Measurements from ENCODE around the gene GRSF1. TPM values are rescaled to one million over a fixed set of nuclear protein-coding genes. Genes with fewer than 3 reads are reported as not detected.
"Not testable (repeated sequence)": the region's sequence is repeated elsewhere in the genome, so short reads cannot be mapped to it uniquely, and the experiment has no call there.

Gene GRSF1
- total RNA-seq, 1 donor from 2014 or later, result 70.0 TPM

DNA sequence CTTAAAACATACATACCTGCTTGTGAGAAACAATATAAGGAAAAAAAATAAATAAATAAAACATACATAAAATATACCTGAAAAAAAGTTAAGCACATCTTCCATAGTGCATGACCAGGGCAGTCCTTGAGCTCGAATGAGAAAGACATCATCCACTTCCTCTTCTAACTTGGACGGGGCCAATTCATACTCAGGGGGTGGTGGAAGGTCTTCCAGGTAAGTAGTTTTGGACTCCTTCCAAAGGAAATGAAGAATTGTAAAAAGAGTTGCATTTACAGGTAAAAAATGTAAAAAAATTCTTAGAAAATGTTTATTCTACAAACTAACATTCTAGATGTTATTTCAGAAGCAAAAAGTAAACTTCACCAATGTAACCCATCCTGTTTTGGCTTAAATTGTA, 3.6 kb downstream of the GRSF1 start:
- intact Hi-C loops (cut with micrococcal nuclease), result loop anchor here (5.0 kb wide), 1 partner anchor 351 kb away; no protein-coding TSS in a partner anchor

DNA sequence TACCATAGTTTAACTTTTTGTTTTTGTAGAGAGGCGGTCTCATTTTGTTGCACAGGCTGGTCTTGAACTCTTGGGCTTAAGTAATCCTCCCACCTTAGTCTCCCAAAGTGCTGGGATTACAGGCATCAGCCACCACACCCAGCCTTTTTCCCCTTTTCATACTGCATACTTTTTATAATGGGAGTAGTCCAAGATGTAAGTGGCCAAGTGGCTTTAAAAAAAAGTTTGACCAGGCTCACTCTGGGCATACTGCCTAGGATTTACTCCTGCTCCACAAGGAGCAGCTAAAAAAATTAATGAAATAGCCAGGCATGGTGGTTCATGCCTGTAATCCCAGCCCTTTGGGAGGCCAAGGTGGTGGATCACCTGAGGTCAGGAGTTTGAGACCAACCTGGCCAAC, 6.0 kb downstream of the GRSF1 start:
- intact Hi-C loops (cut with micrococcal nuclease), result no loop called here

DNA sequence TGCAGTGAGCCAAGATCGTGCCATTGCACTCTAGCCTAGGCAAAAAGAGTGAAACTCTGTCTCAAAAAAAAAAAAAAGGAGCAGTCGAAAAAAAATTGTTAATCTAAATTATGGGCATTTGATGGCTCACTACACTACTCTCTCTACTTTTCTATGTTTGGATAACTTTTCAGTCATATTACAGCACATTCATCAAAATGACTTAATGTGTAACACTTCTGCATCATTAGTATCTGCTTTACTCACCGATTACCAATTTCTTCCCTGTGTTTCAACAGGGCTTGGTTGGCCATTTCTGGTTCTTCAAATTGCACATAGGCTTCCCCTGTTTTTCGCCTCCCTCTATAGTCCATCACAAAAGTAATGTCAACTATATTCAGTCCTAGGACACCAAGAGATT, 8.4 kb downstream of the GRSF1 start:
- intact Hi-C loops (cut with micrococcal nuclease), result no loop called here

DNA sequence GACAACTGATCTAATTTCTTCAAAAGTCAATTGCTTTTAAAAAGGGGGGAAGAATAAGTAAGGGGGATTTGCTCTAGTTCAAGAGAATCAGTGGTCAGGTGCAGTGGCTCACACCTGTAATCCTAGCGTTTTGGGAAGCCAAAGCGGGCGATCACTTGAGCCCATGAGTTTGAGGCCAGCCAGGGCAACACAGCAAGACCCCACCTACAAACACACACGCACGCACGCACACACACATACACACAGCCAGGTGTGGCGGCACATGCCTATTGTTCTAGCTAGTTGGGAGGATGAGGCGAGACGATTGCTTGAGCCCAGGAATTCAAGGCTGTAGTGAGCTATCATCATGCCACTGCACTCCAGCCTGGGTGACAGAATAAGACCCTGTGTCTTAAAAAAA, 9.6 kb downstream of the GRSF1 start:
- intact Hi-C loops (cut with micrococcal nuclease), result no loop called here

DNA sequence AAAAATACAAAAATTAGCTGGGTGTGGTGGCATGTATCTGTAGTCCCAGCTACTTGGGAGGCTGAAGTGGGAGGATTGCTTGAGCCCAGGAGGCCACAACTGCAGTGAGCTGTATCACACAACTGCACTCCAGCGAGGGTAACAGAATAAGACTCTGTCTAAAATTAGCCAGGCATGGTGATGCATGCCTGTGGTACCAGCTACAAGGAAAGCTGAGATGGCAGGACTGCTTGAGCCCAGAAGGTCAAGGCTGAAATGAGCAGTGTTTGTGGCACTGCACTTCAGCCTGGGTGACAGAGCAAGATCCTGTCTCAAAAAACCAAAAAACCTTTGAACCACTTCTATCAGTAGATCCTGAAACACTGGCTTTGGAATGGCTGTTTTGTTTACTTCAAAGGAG, 10.2 kb downstream of the GRSF1 start:
- intact Hi-C loops (cut with micrococcal nuclease), result no loop called here

DNA sequence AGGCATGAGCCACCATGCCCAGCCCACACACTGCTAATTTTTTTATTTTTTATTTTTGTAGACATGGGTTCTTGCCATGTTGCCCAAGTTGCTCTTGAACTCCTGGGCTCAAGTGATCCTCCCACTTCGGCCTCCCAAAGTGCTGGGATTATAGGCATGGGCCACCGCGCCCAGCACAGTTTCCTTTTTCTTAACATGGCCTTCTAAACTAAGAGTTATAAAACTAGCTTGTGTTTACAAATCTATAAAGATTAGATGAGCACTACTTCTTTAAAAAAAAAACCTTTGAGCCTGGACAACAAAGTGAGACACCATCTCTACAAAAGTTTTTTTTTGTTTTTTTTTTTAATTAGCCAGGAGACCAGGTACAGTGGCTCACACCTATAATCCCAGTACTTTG, 10.7 kb downstream of the GRSF1 start:
- intact Hi-C loops (cut with micrococcal nuclease), result no loop called here

DNA sequence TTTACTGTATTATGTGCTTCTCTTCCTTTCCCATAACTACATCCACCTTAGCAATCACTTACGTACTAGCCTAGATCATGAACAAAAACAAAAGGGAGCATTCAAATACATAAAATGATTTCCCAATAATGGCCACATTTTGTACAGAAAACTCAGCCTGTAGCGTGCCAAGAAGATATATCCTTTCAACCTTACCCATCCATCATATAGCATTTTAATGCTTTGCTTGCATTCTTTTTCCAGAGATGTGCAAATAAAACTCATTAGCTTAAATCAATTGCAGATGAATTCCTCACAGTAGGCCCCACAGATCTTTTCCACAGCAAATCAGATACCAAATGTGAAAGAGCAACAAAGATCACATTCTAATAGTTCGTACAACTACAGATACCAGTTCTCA, 20.8 kb downstream of the GRSF1 start:
- intact Hi-C loops (cut with micrococcal nuclease), result no loop called here

DNA sequence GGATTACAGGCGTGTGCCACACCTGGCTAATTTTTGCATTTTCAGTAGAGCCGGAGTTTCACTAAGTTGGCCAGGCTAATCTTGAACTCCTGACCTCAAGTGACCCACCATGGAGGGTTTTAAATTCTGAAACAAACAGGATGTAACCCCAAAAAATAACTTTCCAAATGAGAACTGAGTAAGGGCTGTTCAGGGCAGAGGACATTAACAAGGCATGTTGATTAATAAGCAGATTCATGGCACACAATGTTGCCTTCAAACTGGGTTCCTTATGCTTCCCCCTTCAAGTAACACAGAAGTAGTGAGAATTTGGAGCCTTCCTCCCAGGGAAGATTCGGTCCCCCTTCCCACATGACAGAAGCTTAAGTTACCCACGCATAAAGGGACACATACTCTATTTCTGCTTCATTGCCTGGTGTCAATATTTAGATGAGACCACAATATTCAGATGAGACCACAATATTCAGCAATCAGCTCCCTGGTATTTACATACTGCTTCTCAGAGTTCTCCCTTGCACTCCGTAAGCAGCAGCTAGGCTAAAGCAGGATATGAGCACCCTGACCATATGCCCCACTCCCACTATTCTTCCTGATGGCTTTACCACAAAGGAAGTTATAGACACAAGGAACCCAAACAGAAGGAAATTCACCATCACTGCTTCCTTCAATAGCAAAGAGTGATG, 21.4 kb downstream of the GRSF1 start:
- intact Hi-C loops (cut with micrococcal nuclease), result no loop called here

DNA sequence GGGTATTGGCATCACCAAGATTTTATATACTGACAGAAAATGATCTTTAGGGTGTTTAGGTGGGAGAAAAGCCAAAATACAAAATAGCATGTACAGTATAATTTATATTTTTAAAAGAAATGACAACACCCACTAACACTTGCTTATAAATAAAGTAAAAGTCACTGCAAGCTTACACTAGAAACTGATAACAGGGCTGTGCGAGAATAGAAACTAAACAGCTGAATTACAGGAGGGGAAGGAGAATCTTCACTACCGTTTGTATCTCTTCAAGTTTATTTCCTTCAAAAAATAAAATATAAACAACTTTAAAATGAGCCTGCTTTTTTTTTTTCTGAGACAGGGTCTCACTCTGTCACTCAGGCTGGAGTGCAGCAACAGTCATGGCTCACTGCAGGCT, 22.8 kb downstream of the GRSF1 start:
- intact Hi-C loops (cut with micrococcal nuclease), result no loop called here

DNA sequence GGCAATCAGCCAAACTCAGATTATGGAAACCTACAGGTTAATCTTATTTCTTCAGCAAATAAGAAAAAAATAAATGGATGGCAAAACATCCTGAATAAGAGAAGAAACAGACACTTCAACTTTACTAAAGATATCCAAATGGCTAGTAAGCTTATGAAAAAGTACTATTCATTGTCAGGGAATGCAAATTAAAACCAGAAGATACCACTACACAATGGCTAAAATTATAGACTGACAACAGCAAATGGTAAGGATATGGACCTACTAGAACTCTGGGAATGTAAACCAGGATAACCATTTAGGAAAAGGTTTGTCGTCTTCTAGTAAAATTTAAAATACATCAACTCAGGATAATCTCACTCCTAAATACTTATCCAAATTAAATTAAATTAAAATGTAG, 24.3 kb downstream of the GRSF1 start:
- intact Hi-C loops (cut with micrococcal nuclease), result no loop called here

DNA sequence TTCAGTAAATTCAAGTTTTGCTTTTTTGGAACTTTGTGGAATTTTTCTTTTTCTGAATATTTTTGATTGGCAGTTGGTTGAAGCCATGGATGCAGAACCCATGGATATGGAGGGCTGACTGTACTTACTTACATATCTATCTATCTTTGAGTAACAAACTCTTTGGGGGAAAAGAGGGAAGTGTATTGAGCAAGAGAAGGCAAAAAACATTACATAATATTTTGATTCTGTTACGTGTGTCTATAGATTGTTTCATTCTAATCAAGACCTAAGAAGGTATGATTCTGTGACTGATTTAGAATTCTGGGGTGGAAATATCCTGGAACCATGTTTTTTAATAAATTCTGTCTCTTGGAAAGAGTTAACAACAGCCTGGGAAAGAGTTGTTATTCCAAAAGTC, 31.5 kb downstream of the GRSF1 start:
- intact Hi-C loops (cut with micrococcal nuclease), result no loop called here

DNA sequence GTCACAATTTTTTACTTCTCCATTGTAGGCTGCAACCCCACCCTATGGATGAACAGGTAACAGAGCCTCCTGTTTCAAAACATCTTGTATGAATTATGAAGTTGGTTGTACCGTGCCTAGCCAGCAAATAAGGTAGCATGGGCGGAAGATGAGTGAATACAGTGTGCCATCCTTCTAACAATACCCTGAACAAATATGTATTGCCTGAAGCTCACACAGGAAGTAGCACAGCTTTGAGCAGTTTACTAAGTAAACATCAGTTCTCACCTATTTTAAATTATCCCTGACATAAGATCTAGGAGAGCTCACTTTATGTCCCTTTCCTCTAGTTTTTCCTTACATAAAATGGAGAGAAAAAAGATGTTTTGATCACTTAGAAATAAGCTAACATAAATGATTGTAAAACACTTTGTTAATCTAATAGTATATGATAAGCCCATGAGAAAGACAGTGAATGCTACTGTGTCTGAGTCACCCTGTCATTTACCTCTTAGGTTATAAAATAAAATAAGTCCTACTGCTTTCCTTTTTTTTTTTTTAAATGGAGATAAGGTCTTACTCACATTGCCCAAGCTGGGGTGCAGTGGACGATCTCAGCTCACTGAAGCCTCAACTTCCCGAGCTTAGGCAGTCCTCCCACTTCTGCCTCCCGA, 36.6 kb downstream of the GRSF1 start:
- intact Hi-C loops (cut with micrococcal nuclease), result loop anchor here (5.0 kb wide), 1 partner anchor 151 kb away; no protein-coding TSS in a partner anchor

DNA sequence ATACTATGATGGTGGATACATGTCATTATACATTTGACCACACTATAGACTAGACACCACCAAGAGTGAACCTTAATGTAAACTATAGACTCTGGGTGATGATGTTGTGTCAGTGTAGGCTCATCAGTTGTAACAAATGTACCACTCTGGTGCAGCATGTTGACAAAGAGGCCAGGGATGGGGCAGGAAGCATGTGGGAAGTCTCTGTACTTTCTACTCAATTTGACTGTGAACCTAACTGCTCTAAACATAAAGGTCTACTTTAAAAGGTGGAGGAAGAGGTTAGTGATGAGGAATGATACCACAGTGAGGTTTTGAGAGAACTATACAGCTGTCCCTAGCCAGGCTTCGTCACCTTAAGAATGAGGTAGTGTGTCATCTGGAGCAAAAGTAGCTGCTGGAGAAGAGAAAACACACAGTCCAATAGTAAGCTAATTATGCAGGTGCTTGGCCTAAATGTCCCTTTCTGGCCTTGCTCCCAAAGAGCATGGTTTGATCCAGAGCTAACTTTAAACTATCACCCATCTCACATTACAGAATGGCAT, 38.4 kb downstream of the GRSF1 start:
- intact Hi-C loops (cut with micrococcal nuclease), result loop anchor here (5.0 kb wide), 1 partner anchor 149 kb away; no protein-coding TSS in a partner anchor

DNA sequence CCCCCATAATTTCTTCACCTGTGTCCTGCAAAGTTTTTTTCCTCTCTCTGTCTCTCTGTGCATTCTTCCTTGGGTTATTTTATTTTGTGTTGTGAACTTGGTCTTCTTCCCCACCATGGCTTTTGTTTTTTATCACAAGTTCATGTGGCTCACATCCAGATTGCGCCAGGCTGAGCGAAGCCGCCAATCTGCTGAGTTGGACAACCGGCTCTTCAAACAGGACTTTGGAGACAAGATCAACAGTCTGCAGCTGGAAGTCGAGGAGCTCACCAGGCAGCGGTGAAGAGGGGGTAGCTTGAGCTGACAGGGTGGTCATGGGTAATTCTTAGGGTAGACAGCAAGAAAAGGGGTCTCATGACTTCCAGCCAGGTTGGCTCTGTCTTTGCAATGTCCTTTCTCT, 46.1 kb downstream of the GRSF1 start:
- intact Hi-C loops (cut with micrococcal nuclease), result no loop called here

DNA sequence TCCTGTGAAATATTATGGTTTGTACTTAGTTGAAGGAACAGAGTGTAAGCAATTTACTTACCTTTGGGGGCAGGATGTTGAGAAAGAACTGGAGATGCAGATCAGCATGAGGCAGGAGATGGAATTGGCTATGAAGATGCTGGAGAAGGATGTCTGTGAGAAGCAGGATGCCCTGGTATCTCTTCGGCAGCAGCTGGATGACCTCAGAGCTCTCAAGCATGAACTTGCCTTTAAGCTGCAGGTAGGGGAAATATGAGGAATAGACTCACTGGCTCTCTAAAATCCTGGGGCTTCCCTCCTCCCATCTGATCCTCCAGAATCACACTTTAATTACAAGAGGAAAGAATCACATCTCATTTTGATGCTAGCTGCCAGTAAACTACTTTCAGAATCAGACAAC, 51.0 kb downstream of the GRSF1 start:
- intact Hi-C loops (cut with micrococcal nuclease), result no loop called here

DNA sequence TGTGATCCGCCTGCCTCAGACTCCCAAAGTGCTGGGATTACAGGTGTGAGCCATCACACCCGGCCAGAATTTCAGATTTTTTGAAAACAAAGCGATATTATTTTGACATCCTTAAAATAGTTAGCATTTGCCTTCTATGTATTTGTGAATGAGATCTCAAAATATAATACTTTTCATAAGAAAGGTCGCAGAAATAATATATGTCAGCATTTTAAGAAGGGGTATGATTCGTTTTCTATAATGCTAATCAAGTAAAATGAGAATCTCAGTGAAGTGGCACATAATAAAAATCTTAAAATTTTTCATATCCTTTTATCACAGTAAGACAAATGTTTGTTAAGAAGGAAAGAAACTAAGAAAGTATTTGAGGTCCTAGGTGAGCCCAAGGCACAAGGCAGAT, 52.2 kb downstream of the GRSF1 start:
- intact Hi-C loops (cut with micrococcal nuclease), result no loop called here

DNA sequence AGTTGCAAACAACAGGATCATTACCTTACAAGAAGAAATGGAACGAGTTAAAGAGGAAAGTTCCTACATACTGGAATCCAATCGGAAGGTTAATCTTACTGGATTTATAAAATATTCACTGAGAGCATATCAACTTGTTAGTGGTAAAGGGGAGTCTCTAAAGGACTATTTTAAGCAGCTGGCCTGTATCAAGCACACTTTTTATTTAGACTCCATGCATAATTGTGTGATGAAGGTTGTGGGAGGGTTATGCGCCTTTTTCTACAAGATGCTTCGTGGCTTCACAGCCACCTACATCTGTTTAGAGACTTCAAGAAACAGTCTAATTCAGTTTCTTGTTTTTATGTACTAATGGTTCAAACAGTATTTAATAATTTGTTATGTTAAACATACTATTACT, 56.6 kb downstream of the GRSF1 start:
- intact Hi-C loops (cut with micrococcal nuclease), result no loop called here

DNA sequence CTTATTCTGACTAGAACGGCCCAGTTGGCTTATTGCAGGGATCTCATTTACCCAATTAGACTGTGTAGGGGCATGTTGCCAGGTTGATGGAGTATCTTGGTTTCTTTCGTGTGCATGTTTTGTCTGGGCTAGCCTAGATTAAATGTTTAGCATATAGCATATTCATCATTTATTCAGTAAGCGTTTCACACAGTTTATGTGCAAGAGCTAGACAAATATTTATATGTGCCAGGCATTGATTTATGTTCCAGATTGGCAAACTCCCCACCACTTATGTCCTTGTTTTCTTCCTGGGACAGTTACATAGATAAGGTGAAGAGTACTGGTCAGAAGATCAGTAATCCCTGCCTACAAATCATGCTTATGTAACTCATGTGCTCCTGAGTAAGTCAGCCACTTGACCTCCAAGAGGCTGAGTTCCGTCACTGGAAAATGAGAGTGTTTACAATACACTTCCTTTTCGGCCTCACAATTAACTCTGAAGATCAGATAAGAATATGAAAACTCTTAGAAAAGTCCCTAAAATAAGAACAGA, 60.7 kb downstream of the GRSF1 start:
- intact Hi-C loops (cut with micrococcal nuclease), result no loop called here

DNA sequence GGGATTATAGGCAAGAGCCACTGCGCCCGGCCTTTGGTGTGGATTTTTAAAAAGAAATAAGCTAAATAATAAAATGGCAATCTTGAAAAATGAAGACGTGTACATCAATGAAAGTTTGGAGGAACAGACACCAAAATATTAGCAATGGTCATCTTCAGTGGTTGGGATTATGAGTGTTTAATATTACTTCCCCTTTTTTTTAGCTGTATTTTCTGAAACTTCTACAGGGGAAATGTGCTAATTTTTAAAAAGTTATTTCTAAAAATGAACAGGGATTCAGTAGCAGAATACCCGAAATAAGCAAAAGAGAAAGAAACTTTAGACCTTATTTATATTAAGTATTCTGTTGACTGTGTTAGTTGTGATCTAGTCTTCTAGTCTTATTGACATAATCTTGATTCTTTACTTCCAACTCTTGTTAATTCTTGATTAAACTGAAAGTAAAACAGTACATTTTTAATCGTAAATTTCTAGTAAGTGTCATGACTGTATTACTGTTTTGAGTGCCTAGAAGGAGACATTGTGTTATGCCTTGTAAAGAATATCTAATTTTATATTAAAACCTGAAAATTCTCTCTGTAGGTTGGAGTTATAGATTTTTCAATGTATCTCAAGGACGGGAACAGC, 66.6 kb downstream of the GRSF1 start:
- intact Hi-C loops (cut with micrococcal nuclease), result no loop called here

DNA sequence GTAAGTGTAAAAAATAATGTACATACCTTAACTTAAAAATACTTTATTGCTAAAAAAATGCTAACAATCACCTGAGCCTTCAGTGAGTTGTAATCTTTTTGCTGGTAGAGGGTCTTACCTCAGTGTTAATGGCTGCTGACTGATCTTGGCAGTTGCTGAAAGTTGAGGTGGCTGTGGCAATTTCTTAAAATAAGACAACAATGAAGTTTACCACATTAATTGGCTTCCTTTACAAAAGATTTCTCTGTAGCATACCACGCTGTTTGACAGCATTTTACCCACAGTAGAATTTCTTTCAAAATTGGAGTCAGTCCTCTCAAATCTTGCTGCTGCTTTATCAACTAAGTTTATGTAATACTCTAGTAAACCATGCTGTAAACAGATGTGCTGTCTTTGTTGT, 70.3 kb downstream of the GRSF1 start:
- intact Hi-C loops (cut with micrococcal nuclease), result not testable (repeated sequence)

DNA sequence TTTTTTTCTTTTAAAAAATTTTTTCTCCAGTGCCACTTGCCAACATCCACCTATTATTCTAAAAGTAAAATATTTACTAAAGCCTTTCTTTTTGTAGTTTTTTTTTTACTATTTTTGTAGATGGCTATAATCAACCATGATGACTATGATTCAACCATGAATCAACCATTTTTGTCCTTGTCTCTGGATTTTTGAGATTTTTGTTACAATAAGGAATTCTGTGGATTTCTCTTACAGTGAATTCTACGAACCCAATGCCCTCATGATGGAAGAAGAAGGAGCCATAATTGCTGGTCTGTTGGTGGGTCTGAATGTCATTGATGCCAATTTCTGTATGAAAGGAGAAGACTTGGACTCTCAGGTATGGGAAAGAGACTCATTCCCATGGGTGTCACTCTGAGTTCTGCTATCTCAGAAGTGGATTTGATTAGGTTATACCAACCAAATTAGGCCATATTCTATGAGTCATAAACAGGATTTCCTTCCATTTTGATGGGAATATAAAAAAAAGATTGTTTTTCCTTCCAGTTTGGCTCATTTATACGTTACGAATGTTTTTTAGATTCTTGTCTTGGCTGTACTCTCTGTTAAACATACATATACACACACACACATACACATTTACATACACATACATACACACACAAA, 71.3 kb downstream of the GRSF1 start:
- intact Hi-C loops (cut with micrococcal nuclease), result no loop called here

Measured in T-helper 1 cell treated with Interleukin-12 subunit alpha and Interleukin-12 subunit beta and Interleukin-4 antibody, amounts not matched to agents 30 ng/mL and 1 ng/mL, for 36 hours (primary cell).